ENCODE data around the gene LTBP2.

GRCh38 chr14:74599321-74599761 is 12.7 kb downstream of the LTBP2 start:
- TF ChIP-seq EZH2phosphoT487 (IDR thresholded peaks at IDR 0.05; ENCODE audit: insufficient read depth, low read depth) (no peak), EZH2 (IDR thresholded peaks at IDR 0.05; ENCODE audit: insufficient read depth, poor library complexity, severe bottlenecking) (no peak)
